HG03342 (cell line): Measurements from ENCODE around the gene SLC7A8.
"Not testable (repeated sequence)": the region's sequence is repeated elsewhere in the genome, so short reads cannot be mapped to it uniquely, and the experiment has no call there.

ENCODE experiments used
- ATAC-seq: cut with Tn5 transposase; IDR thresholded peaks from one replicate; pipeline ENCODE4 v1.9.1; 2021; ENCODE audit warnings: mild to moderate bottlenecking, moderate library complexity; ENCODE audit not compliant: unreplicated experiment

SLC7A8 gene

DNA sequence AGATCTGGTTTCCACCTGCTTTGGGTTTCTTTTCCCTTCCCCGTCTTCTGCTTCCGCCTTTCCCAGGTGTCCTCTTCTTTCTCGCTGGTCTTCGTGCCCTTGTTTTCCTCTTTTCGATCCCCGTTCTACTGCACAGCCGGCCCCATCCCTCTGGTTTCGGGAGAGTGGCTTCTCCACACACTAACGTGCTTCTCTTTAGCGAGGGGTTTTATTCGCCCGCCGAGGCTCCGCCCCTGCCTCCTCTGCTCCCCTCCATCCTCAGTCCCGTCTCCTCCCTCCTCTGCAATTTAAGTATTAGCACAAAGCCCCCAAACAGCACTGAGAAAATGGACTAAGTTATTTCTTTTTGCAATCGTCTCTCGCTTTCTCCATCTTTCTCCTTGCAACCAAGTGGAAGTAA, at the start of gene SLC7A8:
Gene SLC7A8, minus strand, starts transcription at position 182 of the 400 bp plus-strand sequence. CDS start 746 bp downstream, outside the sequence.
- ATAC-seq, result no peak

DNA sequence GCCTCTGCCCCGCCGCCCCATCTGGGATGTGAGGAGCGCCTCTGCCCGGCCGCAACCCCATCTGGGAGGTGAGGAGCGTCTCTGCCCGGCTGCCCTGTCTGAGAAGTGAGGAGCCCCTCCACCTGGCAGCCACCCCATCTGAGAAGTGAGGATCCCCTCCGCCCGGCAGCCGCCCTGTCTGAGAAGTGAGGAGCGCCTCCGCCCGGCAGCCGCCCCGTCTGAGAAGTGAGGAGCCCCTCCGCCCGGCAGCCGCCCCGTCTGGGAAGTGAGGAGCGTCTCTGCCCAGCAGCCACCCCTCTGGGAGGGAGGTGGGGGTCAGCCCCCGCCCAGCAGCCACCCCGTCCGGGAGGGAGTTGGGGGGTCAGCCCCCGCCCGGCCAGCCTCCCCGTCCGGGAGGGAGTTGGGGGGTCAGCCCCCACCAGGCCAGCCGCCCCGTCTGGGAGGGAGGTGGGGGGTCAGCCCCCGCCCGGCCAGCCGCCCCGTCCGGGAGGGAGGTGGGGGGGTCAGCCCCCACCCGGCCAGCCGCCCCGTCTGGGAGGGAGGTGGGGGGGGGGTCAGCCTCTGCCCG, 48.9 kb upstream of the SLC7A8 start:
- not testable (repeated sequence) for ATAC-seq

DNA sequence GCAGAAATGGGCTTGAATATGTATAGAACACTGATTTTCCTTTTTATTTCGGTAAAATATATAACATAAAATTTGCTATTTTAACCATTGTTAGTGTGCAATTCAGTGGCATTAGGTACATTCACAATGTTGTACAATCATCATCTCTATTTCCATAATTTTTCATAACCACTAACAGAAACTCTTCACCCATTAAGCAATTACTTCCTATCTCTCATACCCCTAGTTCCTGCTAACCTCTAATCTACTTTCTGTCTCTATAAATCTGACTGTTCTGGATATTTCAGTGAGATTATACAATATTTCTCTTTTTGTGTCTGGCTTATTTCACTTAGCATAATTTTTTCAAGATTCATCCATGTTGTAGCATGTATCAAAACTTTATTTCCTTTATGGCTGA, 45.4 kb upstream of the SLC7A8 start:
- ATAC-seq, result no peak

DNA sequence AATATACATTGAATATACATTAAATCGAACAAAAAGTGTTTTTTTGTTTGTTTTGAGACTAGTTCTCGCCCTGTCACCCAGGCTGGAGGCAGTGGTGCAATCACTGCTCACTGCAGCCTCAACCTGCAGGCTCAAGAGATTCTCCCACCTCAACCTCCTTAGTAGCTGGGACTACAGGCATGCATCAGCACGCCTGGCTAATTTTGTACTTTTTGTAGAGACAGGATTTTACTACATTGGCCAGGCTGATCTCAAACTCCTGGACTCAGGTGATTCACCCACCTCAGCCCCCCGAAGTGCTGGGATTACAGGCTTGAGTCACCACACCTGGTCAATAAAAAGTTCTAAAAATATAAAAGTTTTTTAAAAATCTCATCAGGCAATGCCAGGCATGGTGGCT, 44.1 kb upstream of the SLC7A8 start:
- no peak for ATAC-seq

DNA sequence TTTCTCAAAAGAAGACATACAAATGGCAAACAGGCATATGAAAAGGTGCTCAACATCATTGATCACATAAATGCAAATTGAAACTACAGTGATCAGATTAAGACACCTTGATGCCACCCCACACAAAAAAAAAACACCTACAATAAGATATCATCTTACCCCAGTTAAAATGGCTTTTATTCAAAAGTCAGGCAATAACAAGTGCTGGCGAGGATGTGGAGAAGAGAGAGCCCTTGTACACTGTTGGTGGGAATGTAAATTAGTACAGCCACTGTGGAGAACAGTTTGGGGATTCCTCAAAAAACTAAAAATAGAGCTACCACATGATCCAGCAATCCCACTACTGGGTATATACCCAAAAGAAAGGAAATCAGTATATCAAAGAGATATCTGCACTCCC, 41.5 kb upstream of the SLC7A8 start:
- not testable (repeated sequence) for ATAC-seq

DNA sequence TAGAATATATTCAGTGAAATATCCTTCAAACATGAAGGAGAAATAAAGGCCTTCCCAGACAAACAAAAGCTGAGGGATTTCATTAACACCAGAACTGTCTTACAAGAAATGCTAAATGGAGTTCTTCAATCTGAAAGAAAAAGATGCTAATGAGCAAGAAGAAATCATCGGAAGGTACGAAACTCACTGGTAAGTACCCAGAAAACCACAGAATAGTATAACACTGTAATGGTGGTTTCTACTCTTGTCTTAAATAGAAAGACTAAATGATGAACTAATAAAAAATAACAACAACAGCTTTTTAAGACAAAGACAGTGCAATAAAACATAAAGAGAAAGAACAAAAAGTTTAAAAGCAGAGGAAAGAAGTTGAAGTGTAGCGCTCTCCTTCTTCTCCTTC, 35.6 kb upstream of the SLC7A8 start:
- ATAC-seq, result no peak

DNA sequence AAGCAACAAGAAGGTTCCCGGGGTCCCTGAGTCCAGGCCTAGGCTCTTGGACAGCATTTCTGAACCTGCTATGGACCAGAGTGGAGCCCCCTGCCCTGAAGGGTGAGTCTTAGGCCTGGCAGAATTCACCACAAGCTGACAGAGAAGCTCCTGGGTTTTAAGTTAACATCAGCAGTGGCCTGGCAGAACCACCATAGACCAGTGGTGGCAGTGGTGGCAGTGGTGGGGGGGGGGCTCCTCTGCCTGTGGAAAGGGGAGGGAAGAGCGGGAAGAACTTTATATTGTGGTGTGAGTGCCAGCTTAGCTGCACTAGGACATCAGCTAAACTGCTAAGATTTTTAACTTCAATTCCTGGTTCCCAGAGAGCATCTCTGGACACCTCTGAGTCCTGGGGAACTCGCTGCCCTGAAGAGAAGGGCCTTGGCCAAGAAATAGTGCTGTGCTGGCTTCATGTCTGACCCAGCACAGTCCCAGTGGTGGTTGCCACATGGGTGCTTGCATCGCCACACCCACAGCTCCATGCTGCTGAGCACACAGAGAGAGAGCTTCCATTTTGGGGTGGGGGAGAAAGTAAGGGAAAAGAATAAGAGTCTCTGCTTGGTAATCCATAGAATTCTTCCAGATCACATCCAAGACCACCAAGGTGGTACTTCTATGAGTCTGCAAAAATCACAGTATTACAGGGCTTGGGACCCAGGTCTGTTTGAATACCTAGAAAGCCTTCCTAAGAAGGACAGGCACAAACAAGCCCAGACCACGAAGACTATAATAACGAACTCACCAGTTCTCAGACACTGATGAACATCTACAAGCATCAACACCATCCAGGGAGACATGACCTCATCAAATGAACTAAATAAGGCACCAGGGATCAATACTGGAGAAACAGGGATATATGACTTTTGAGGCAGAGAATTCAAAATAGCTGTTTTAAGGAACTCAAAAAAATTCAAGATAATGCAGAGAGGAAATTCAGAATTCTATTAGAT, 33.9 kb upstream of the SLC7A8 start:
- ATAC-seq, result no peak

DNA sequence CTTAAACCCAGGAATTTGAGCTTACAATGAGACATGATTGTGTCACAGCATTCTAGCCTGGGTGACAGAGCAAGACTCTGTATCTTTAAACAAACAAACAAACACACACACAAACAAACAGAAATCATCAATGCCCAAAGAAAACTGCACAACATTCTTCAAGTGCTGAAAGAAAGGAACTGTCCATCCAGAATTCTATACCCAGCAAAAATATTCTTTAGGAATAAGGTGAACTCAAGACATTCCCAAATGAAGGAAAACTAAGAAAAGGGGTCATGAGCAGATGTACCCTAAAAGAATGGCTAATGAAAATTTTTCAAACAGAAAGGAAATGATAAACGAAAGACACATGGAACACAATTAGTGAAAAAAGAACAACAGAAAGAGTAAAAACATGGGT, 32.0 kb upstream of the SLC7A8 start:
- no peak for ATAC-seq

DNA sequence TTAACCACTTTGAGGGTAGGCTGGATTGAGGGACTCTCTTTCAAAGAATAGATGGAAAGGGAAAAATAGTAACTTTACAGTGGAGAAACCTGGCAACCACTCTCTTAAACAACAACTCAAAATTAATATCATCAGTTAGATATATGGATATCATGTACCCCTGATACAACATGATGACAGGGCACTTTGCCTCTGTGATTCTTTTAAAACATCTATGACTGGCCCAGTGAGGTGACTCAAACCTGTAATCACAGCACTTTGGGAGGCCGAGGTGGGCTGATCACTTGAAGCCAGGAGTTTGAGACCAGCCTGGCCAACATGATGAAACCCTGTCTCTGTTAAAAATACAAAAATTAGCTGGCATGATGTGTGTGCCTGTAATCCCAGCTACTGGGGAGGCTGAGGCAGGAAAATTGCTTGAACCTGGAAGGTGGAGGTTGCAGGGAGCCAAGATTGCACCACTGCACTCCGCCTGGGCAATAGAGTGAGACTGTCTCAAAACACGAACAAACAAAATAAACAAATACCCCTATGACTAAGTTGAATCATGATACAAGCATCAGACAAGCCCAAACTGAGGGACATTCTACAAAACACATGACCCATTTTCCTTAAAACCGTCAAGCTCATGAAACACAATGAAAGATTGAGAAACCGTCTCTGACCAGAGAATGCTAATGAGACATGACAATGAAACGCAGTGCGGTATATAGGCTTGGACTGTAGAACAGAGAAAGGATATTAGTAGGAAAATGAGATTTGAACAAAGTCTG, 26.4 kb upstream of the SLC7A8 start:
- no peak for ATAC-seq

DNA sequence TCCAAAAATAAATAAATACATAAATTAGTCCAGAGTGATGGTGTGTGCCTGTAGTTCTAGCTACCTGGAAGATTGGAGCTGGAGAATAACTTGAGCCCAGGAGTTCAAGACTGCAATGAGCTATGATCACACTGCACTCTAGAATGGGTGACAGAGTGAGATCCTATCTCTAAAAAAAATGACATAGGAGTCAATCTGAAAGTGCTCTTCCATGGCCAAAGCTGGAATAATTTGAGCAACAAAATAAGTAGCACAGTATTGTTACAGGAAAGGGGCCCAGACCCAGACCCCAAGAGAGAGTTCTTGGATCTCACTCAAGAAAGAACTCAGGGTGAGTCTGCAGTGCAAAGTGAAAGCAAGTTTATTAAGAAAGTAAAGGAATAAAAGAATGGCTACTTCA, 24.9 kb upstream of the SLC7A8 start:
- ATAC-seq, result no peak

DNA sequence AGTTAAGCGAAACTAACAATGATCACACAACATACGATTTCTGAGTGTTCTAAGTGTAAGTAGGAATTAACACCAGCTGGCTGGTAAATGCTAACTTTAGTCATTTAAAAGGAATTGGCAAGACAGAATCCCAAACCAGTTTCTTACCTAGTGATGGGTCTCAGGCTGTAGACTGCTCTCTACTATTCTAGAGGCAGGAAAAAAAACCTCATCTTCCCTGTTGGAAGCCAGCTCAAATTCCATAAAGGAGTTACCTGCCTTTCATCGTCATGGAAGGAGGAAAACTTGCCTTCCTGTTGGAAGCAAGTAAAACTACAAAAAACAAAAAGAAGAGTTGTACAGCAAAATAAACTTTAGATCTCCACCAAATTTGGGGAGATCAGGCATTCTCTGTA, 23.7 kb upstream of the SLC7A8 start:
- no peak for ATAC-seq

DNA sequence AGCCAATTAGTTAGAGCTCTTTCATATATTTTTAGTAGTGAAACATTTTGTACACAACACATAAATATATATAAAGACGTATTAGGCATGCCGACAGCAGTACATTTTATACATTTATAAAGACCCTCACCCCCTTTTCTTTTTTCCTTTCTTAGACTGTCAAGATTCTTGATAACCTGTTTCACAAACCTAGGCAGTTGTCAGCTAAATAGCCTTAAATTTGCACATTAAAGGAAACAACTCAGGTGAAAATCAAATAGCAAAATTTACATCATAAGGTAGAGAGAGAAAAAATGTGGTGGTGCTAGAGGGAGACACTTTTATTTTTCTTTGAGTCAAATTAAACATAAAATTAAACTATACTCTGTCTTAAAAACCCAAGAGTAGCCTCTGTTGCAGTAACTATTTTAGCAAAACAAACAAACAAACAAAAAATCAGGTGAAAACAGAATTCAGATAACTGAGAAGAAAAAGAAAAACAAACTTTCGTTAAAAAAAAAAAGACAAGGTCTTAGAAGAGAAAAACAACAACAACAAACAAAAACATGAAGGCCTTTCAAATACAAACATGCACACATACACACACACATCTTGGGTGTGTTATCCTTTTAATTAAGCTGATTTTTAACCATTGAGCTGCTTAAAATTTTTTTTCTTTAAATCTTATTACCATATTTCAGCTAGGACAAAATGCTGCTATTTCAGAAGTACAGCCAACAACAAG, 23.1 kb upstream of the SLC7A8 start:
- ATAC-seq, result no peak

DNA sequence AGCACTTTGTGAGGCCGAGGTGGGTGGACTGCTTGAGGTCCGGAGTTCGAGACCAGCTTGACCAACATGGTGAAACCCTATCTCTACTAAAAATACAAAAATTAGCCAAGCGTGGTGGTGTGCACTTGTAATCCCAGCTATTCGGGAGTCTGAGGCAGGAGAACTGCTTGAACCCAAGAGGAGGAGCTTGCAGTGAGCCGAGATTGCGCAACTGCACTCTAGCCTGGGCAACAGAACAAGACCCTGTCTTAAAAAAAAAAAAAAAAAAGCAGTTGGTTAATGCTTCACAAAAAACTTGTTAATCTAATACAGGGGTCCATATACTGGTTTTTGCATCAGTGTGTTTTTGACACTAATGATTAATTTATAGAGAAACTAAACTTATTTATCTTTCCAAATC, 18.5 kb upstream of the SLC7A8 start:
- ATAC-seq, result no peak

DNA sequence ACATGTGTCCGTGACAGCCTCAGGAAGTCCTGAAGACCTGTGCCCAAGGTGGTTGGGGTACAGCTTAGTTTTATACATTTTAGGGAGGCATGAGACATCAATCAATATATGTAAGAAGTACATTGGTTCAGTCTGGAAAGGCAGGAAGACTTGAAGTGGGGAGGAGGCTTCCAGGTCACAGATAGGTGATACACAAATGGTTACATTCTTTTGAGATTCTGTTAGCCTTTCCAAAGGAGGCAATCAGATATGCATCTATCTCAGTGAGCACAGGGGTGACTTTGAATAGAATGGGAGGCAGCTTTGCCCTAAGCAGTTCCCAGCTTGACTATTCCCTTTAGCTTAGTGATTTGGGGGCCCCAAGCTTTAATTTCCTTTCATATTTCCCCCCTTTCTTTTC, 15.7 kb upstream of the SLC7A8 start:
- not testable (repeated sequence) for ATAC-seq

DNA sequence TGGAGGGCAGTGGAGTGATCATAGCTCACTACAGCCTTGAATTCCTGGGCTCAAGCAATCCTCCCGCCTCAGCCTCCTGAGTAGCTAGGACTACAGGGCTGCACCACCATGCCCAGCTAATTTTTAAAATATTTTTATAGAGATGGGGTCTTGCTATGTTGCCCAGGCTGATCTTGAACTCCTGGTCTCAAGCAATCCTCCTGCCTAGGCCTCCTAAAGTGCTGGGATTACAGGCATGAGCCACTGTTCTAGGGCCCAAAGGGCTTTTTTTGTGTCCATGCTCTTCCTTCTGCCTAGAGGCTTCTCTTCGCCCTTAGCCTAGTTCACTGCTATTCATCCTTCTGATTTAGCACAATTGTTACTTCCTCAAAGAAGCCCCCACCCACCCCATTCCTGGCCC, 13.0 kb upstream of the SLC7A8 start:
- ATAC-seq, result not testable (repeated sequence)

DNA sequence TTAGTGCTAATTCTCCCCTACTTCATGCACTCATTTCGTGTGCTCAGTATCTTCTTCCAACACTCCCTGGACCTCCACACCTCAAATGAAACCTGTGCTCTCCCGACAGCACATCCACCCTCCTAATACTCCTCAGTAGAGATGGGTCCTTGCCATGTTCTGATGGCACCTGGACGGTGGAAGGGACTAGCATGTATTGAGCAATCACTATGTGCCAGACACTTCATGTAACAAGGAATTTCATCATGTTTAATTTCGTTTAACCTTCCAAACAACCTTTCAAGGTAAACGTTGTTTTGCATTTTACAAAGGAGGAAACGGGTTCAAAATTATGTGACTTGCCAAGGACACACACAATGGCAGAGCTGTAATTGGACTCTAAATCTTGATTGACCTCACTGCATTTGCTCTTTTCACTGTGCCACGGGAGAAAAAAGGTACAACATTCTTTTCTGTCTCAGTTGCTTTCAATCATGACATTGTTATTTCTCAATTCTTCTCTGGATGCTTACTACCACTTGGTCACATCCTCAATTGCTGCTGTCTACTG, 12.2 kb upstream of the SLC7A8 start:
- no peak for ATAC-seq

DNA sequence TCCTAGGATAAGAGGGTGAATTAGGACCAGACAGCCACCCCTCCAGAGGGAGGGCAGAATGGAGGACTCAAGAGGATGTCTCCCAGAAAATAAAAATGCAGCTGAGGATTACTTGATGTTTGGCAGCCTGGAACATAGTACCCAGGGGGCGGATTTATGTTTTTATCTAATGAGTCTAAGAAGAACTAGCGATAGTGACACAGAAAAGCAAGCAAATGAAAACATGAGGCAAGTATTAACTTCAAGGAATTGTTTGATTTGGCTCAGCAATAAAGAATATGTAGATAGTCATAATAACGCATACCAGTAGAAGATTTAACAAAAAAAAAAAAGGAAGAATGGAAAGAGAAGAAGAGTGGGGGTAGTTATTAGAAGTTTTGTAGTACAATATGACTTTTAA, 10.0 kb upstream of the SLC7A8 start:
- ATAC-seq, result no peak

DNA sequence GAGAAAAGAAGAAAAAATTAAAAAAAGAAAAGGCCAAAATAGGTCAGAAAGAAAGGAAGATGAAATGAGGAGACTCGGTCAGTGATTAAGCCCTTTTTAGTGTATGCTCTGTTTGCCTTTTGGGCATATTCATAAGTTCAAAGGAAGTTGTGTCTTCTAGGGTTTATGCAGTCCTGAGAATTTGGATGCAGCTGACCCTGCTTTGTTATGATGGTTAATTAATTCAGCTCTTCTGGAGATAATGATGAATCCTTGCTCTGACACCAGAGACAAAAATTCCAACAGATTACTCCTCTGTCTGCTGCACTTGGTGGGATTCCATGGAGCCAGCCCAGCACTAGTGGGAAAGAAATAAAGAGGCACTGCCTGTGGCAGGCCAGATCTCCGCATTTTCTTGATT, 4.5 kb upstream of the SLC7A8 start:
- ATAC-seq, result no peak

DNA sequence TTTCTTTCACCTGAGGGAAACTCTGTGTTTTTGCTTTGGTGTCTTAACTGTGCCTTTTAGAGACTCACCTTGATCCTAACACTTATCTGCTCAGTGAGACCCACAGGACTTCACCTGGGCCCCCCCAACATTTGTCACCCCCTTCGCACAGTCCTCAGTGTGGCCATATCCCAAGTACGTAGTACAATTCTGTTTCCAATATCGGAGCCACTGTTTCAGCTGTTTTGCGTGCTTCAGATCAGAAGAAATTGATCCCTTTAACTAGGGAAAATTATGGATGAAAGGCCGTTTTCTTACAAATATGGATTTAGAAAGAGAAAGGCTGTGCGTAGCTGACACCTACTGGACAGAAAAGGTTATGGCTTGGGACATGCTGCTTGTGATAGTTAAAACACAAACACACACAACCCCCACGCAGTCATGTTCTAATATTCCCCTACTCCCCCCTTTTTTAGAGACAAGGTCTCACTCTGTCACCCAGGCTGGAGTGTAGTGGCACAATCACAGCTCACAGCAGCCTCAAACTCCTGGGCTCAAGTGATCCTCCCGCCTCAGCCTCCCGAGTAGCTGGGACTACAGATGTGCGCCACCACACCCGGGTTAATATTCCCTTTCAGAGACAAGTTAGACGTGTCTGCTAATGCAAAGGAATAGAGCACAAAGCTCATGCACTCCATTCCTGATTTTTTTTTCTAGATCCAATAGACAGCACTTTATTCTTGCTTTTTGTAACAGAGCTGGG, 3.6 kb upstream of the SLC7A8 start:
- no peak for ATAC-seq

DNA sequence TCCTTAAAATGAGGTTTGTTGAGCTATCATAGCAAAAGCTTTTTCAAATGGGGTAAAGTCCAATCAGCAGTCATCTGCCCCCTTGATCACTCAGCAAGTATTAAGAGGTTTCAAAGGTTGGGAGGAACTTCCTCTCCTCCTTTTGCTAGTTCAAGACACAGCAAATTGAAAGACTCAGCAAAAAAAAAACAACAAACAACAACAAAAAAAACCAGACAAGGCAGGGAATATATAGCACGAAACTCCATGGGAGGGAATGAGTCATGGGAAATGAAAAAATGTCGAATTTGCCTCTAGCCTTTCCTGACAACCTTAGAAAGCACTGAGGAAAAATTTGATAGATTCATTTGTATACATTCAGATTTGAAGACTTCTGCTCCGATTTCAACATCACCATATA, 1.6 kb upstream of the SLC7A8 start:
- ATAC-seq, result no peak
